Vagina (tissue), 2 donors: ENCODE data around the gene TMEM62.

Experiments used
- POLR2A ChIP-seq, 2 donors: fragments of 450-650 bp; IDR thresholded peaks; one replicate each; pipeline ENCODE4 v1.6.1; 2017; ENCODE audit warnings: antibody characterized with exemption in 2 of 2, mild to moderate bottlenecking in 2 of 2, moderate library complexity in 2 of 2
- POLR2AphosphoS5 ChIP-seq, 2 donors: sonication (generic); formaldehyde crosslinking; IDR thresholded peaks; one replicate each; pipeline ENCODE4 v1.9.0; 2017; ENCODE audit warnings: antibody characterized with exemption in 2 of 2, mild to moderate bottlenecking in 2 of 2, low read depth in 1 of 2; ENCODE audit not compliant: insufficient read depth in 1 of 2
- TF ChIP-seq, protein P1 (sequence below), 3 experiments: fragments of 450-650 bp in 2 of 3; fragments of 200-600 bp in 1 of 3; sonication (generic) in 1 of 3; IDR thresholded peaks; one replicate each; pipeline ENCODE4 v1.5.1; 2017 to 2019; ENCODE audit warnings: antibody characterized with exemption in 3 of 3, mild to moderate bottlenecking in 2 of 3, moderate library complexity in 2 of 3

DNA sequence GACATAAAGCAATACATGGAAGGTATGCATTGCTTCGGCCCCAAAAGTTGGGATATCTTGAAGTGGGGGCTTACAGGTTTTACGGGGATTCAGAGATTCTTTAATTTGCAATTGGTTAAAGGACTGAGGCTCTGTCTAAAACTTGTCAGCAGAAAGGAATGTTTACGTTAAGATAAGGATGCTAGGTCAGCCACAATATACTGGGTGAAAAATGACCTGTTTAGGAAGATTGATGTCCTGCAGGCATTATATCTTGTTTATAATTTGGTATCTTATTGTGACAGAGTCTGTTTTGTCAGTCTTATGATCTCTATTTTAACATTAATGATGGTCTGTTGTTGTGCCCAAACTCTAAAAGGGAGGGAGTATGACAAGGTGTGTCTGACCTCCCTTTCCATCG, 36.5 kb downstream of the TMEM62 start:
- TF ChIP-seq, protein P1, sequence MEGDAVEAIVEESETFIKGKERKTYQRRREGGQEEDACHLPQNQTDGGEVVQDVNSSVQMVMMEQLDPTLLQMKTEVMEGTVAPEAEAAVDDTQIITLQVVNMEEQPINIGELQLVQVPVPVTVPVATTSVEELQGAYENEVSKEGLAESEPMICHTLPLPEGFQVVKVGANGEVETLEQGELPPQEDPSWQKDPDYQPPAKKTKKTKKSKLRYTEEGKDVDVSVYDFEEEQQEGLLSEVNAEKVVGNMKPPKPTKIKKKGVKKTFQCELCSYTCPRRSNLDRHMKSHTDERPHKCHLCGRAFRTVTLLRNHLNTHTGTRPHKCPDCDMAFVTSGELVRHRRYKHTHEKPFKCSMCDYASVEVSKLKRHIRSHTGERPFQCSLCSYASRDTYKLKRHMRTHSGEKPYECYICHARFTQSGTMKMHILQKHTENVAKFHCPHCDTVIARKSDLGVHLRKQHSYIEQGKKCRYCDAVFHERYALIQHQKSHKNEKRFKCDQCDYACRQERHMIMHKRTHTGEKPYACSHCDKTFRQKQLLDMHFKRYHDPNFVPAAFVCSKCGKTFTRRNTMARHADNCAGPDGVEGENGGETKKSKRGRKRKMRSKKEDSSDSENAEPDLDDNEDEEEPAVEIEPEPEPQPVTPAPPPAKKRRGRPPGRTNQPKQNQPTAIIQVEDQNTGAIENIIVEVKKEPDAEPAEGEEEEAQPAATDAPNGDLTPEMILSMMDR (IDR thresholded peaks at IDR 0.05): no peak
- no peak for TF ChIP-seq POLR2AphosphoS5 (IDR thresholded peaks at IDR 0.05; ENCODE audit: insufficient read depth in 1 of 2, low read depth in 1 of 2)
- no peak for TF ChIP-seq POLR2A (IDR thresholded peaks at IDR 0.05)
